ENCODE data around the gene EDEM3. TPM values are rescaled to one million over a fixed set of nuclear protein-coding genes. Genes with fewer than 3 reads are reported as not detected.
A peak's percentile ranks its signal among the peaks of the same experiment; 100 is the strongest.

EDEM3 gene
- total and polyA plus RNA-seq, 11 donors = 7.2 to 28.6 (median 17.6) TPM

DNA sequence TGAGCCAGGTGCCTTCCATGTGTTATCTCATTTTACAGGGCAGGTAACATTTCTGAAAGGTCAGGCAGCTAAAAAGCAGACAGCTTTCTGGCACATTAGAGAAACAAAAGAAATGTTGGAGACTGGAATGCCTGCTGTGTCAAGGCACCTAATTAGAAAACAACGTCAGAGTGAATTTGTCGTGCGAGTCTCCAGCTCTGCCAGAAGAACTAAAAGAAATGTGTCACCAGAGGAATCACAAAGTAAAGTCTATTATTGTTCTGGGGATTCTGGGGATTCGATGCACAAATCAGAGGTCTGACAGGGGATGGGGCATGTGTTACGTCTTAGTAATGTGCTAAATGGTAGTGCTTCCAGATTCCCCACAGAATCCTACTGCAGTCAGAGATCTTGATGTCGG lies 89.3 kb downstream of the EDEM3 start:
- no peak overlapping the region for H3K27ac ChIP-seq
- 80 to 84% (median 81%) methylated on average over 6 of the region's 6 CpGs for WGBS, 4 donors
- TF ChIP-seq, protein P1, sequence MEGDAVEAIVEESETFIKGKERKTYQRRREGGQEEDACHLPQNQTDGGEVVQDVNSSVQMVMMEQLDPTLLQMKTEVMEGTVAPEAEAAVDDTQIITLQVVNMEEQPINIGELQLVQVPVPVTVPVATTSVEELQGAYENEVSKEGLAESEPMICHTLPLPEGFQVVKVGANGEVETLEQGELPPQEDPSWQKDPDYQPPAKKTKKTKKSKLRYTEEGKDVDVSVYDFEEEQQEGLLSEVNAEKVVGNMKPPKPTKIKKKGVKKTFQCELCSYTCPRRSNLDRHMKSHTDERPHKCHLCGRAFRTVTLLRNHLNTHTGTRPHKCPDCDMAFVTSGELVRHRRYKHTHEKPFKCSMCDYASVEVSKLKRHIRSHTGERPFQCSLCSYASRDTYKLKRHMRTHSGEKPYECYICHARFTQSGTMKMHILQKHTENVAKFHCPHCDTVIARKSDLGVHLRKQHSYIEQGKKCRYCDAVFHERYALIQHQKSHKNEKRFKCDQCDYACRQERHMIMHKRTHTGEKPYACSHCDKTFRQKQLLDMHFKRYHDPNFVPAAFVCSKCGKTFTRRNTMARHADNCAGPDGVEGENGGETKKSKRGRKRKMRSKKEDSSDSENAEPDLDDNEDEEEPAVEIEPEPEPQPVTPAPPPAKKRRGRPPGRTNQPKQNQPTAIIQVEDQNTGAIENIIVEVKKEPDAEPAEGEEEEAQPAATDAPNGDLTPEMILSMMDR (IDR thresholded peaks at IDR 0.05) = no peak
- no peak for TF ChIP-seq POLR2A (IDR thresholded peaks at IDR 0.05)
- no peaks in the 10 kb centered on the region for H3K9me3 ChIP-seq
- no peak overlapping the region for H3K4me3 ChIP-seq
- intact Hi-C loops (cut with DNase I) = loop anchor here in 9 of 10 donors (2.0 to 10.0 kb wide), 10 partner anchors 171 to 591 kb away; partner anchors contain the start of gene C1orf21 (in 1 of the 9)
- no peaks in the 10 kb centered on the region for H3K27me3 ChIP-seq
- H3K4me1 ChIP-seq = peaks cover 0 to 13% (median 10%) of the 10 kb centered on the region in 12 donors
- ATAC-seq (no peak), DNase-seq (no peak)
- H3K36me3 ChIP-seq = no peaks in the 10 kb centered on the region

DNA sequence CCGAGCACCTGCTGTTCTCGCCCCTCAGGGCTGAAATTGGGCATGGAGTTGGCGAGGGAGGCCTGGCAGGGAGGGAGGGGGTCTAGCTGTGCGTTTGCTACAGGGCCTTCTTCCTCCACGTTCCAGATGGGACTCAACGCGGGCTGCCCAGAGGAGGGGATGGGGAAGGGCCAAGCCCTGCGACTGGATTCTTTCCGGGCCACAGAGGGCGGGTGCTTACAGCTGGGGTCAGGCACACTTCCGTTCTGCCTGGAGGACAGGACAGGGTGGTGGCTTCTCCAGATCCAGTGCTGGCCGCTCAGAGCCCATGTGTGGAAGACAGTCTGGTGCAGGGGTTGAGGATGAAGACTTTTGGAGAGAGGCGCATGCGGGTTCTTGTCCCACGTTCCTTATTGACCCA lies 90.0 kb downstream of the EDEM3 start:
- ATAC-seq (peak; percentile 7 to 18 (median 15)), DNase-seq (peak in 1 of 5 donors; percentile 63)
- no peaks in the 10 kb centered on the region for H3K9me3 ChIP-seq
- WGBS, 4 donors = 73 to 77% (median 75%) methylated on average over 12 to 15 of the region's 15 CpGs
- peak overlapping the region in 5 of 12 donors; percentile 44 to 50 (median 47) for H3K4me3 ChIP-seq
- TF ChIP-seq POLR2A (IDR thresholded peaks at IDR 0.05) = no peak
- TF ChIP-seq, protein P1 (IDR thresholded peaks at IDR 0.05) = no peak
- peak overlapping the region in 4 of 12 donors; percentile 19 to 58 (median 45) for H3K27ac ChIP-seq
- intact Hi-C loops (cut with DNase I) = loop anchor here (1.0 to 10.0 kb wide), 20 partner anchors 42 to 590 kb away; partner anchors contain the start of gene C1orf21 (in 7 of the 10)
- H3K36me3 ChIP-seq = no peaks in the 10 kb centered on the region
- no peaks in the 10 kb centered on the region for H3K27me3 ChIP-seq
- peaks cover 0 to 13% (median 10%) of the 10 kb centered on the region in 12 donors for H3K4me1 ChIP-seq

DNA sequence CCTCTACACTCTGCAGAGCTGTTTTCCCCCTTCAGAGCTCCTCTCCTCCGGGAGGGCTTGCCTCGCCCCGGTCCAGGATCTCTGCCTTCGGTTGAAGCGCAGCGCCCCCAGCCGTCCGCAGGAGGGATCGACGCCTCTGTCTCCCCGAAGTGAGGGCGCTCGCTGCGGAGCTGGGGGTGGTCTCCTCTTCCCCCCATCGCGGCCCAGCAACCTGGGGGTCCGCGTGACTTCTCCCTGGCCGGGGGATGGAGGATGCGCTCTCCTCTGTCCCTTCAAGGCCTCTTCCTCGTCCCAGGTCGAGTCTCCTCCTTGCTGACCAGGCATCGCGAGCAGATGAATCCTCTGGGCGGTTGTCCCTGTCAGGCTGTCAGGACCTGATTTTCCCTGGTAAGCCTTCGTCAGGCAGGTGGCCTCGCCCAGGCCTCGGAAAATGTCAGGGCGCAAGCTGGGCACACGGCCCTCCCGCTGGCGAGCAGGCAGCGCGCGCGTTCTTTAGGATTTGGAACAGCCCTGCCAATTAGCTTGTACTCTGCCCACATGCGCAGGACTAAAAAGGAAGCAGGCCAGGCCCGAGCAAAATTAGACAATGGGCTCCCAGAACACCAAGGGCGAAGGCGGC lies 90.5 kb downstream of the EDEM3 start:
- H3K27ac ChIP-seq = peak overlapping the region in 5 of 12 donors; percentile 19 to 58 (median 52)

DNA sequence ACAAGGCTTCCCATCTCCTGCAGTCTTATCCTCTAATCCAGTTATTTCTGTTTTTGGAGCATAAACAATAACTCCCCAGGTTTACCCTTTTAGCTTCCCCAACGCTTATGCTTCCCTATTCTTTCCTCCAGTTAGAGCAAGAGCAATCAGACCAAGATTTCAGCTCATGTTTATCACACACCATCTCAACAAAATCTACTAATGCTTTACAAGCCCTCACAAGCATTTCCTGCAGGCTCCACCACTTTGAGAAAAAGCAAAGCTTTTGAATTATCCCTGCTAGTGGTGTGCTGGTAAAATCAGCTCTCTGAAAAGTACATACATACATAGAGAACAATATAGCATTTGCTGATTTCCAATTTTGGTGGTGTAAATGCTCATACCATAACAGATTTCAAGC lies 92.9 kb downstream of the EDEM3 start:
- intact Hi-C loops (cut with DNase I) = loop anchor here (5.0 to 10.0 kb wide), 16 partner anchors 40 to 587 kb away; partner anchors contain the start of gene C1orf21 (in 7 of the 10)
- Histone ChIP-seq H3K9me3 (no peaks in the 10 kb centered on the region), H3K4me3 (no peak overlapping the region), H3K27ac (no peak overlapping the region), H3K36me3 (no peaks in the 10 kb centered on the region), H3K4me1 (peaks cover 0 to 13% (median 10%) of the 10 kb centered on the region in 12 donors), H3K27me3 (no peaks in the 10 kb centered on the region)
- ATAC-seq = no peak
- no peak for DNase-seq
- TF ChIP-seq POLR2A (IDR thresholded peaks at IDR 0.05) = no peak
- TF ChIP-seq, protein P1 (IDR thresholded peaks at IDR 0.05) = no peak
- WGBS, 4 donors = 0 to 55% (median 24%) methylated on average over 1 of the region's 1 CpG

More for the DNA sequence above, 90.5 kb downstream of the EDEM3 start:
- Histone ChIP-seq H3K4me1 (peaks cover 0 to 13% (median 10%) of the 10 kb centered on the region in 12 donors), H3K36me3 (no peaks in the 10 kb centered on the region), H3K27me3 (no peaks in the 10 kb centered on the region), H3K9me3 (no peaks in the 10 kb centered on the region), H3K4me3 (peak overlapping the region in 11 of 12 donors; percentile 6 to 60 (median 47))
- ATAC-seq (peak; percentile 89 to 96 (median 94)), DNase-seq (peak; percentile 75 to 91 (median 81))
- TF ChIP-seq, protein P1 (IDR thresholded peaks at IDR 0.05) = peak; percentile 89 to 98 (median 96)
- TF ChIP-seq POLR2A (IDR thresholded peaks at IDR 0.05) = no peak
- 15 to 32% (median 26%) methylated on average over 15 to 40 of the region's 40 CpGs for WGBS, 4 donors
- intact Hi-C loops (cut with DNase I) = loop anchor here (1.0 to 10.0 kb wide), 20 partner anchors 42 to 589 kb away; partner anchors contain the start of gene C1orf21 (in 7 of the 10)

Data from heart left ventricle (tissue), 16 donors.